IMR-90 (cell line): ENCODE results near the gene ANGPT4. TPM values are rescaled to one million over a fixed set of nuclear protein-coding genes. Genes with fewer than 3 reads are reported as not detected.

Source experiments
- ATAC-seq: fragments of 200-7000 bp; cut with Tn5 transposase; 2 replicates; pipeline ENCODE4 v1.9.1; 2020; ENCODE audit warnings: low read depth, mild to moderate bottlenecking, moderate library complexity
- BruUV-seq: library from RNA; stranded (reverse); fragments of 400-500 nt; replicated peaks from 2 replicates; lab custom pipeline; 2021; lab: Mats Ljungman, UMichigan
- CTCF ChIA-PET: fragments of 300-600 bp; formaldehyde crosslinking; extraction: SDS; loops from one replicate; lab custom pipeline; 2021; ENCODE audit warnings: antibody characterized with exemption; lab: Yijun Ruan, JAX
- POLR2A ChIA-PET: fragments of 300-600 bp; sonication (Branson Sonifier 250); formaldehyde crosslinking; loops from one replicate; lab custom pipeline; 2022; ENCODE audit warnings: antibody characterized with exemption; ENCODE audit not compliant: unreplicated experiment; lab: Charles Lee
- DNase-seq: peaks from one replicate; pipeline ENCODE4 v3.0.0; 2013
- H2AFZ ChIP-seq: replicated peaks from 2 replicates; pipeline ENCODE3; 2013; ENCODE audit warnings: low read length, mild to moderate bottlenecking; ENCODE audit not compliant: poor library complexity
- H2AK5ac ChIP-seq: 2 replicates; pipeline ENCODE4 v1.6.1; 2013; ENCODE audit warnings: low read depth, low read length, inconsistent platforms
- H2AK9ac ChIP-seq: replicated peaks from 2 replicates; pipeline ENCODE3; 2013; ENCODE audit warnings: mild to moderate bottlenecking, low read depth, low read length, moderate library complexity; ENCODE audit not compliant: poor library complexity
- H2BK120ac ChIP-seq: 2 replicates; pipeline ENCODE4 v1.6.1; 2013; ENCODE audit warnings: low read depth, low read length, inconsistent platforms
- H2BK15ac ChIP-seq: 3 replicates; pipeline ENCODE4 v1.6.1; 2013; ENCODE audit warnings: low read depth, low read length, inconsistent platforms
- H2BK20ac ChIP-seq: 2 replicates; pipeline ENCODE4 v1.6.1; 2013; ENCODE audit warnings: low read depth, mild to moderate bottlenecking, inconsistent platforms, low read length, moderate library complexity
- H2BK5ac ChIP-seq: 2 replicates; pipeline ENCODE4 v1.6.1; 2013; ENCODE audit warnings: mild to moderate bottlenecking, low read depth, low read length, inconsistent platforms; ENCODE audit not compliant: poor library complexity, severe bottlenecking
- H3K14ac ChIP-seq: replicated peaks from 2 replicates; pipeline ENCODE4 v1.6.1; 2013; ENCODE audit warnings: low read depth, low read length, inconsistent platforms
- H3K18ac ChIP-seq: 2 replicates; pipeline ENCODE4 v1.6.1; 2013; ENCODE audit warnings: low read depth, low read length, control low read depth
- H3K23ac ChIP-seq: 2 replicates; pipeline ENCODE4 v1.6.1; 2013; ENCODE audit warnings: low read depth, low read length, inconsistent platforms
- H3K27ac ChIP-seq: 2 replicates; pipeline ENCODE4 v1.5.1; 2013; ENCODE audit warnings: mild to moderate bottlenecking, control low read depth, low read length; ENCODE audit not compliant: insufficient read depth
- H3K27me3 ChIP-seq: 2 replicates; pipeline ENCODE4 v1.6.1; 2013; ENCODE audit warnings: low read length; ENCODE audit not compliant: control insufficient read depth, insufficient read depth
- H3K36me3 ChIP-seq: 2 replicates; pipeline ENCODE4 v1.6.1; 2013; ENCODE audit warnings: low read length, mixed read lengths; ENCODE audit not compliant: control insufficient read depth, insufficient read depth
- H3K4ac ChIP-seq: 2 replicates; pipeline ENCODE4 v1.6.1; 2013; ENCODE audit warnings: low read depth, low read length, inconsistent platforms
- H3K4me1 ChIP-seq: 2 replicates; pipeline ENCODE4 v1.6.1; 2013; ENCODE audit warnings: low read length, mixed read lengths; ENCODE audit not compliant: control insufficient read depth, insufficient read depth
- H3K4me2 ChIP-seq: 2 replicates; pipeline ENCODE4 v1.6.1; 2013; ENCODE audit warnings: low read depth, mild to moderate bottlenecking, control low read depth, low read length, moderate library complexity
- H3K4me3 ChIP-seq: 2 replicates; pipeline ENCODE4 v1.5.1; 2013; ENCODE audit warnings: low read depth, mild to moderate bottlenecking, control low read depth, low read length, moderate library complexity; ENCODE audit not compliant: insufficient read depth
- H3K56ac ChIP-seq: 2 replicates; pipeline ENCODE4 v1.6.1; 2013; ENCODE audit warnings: low read length, inconsistent platforms; ENCODE audit not compliant: insufficient read depth; ENCODE audit errors: extremely low read depth
- H3K79me1 ChIP-seq, 2 experiments: 2 replicates each; pipeline ENCODE4 v1.6.1; 2013; ENCODE audit warnings: low read length in 2 of 2, inconsistent platforms in 1 of 2, low read depth in 1 of 2
- H3K9ac ChIP-seq: 2 replicates; pipeline ENCODE4 v1.6.1; 2013; ENCODE audit warnings: low read depth, low read length, control low read depth
- H3K9me1 ChIP-seq: 2 replicates; pipeline ENCODE4 v1.6.1; 2013; ENCODE audit warnings: low read length, inconsistent platforms; ENCODE audit not compliant: insufficient read depth
- H3K9me3 ChIP-seq: 2 replicates; pipeline ENCODE4 v1.6.1; 2013; ENCODE audit warnings: low read length; ENCODE audit not compliant: control insufficient read depth, insufficient read depth
- H4K20me1 ChIP-seq: 2 replicates; pipeline ENCODE4 v1.6.1; 2013; ENCODE audit warnings: low read length, inconsistent platforms; ENCODE audit not compliant: insufficient read depth
- H4K5ac ChIP-seq: 2 replicates; pipeline ENCODE4 v1.6.1; 2013; ENCODE audit warnings: mild to moderate bottlenecking, low read depth, low read length, control low read depth
- H4K8ac ChIP-seq, 2 experiments: 2 replicates each; pipeline ENCODE4 v1.6.1; 2013; ENCODE audit warnings: low read depth in 2 of 2, low read length in 2 of 2, control low read depth in 1 of 2, inconsistent platforms in 1 of 2
- H4K91ac ChIP-seq: 2 replicates; pipeline ENCODE4 v1.6.1; 2013; ENCODE audit warnings: low read depth, low read length, inconsistent platforms; ENCODE audit not compliant: insufficient read depth
- BHLHE40 ChIP-seq: fragments of 150-350 bp; IDR thresholded peaks from 2 replicates; pipeline ENCODE4 v1.6.1; 2016; ENCODE audit warnings: mild to moderate bottlenecking, low read depth, low read length
- CEBPB ChIP-seq: IDR thresholded peaks from 2 replicates; pipeline ENCODE4 v1.6.1; 2012; ENCODE audit warnings: low read depth, low read length, improper control_type of control experiment
- CHD1 ChIP-seq: IDR thresholded peaks from 2 replicates; pipeline ENCODE4 v1.6.1; 2012; ENCODE audit warnings: low read depth, low read length, improper control_type of control experiment
- FOS ChIP-seq: fragments of 150-350 bp; IDR thresholded peaks from 2 replicates; pipeline ENCODE4 v1.6.1; 2016; ENCODE audit warnings: low read depth, low read length
- MAZ ChIP-seq: IDR thresholded peaks from 2 replicates; pipeline ENCODE4 v1.6.1; 2012; ENCODE audit warnings: low read depth, mild to moderate bottlenecking, low read length, improper control_type of control experiment, moderate library complexity, borderline replicate concordance
- MXI1 ChIP-seq: IDR thresholded peaks from 2 replicates; pipeline ENCODE4 v1.6.1; 2012; ENCODE audit warnings: low read depth, mild to moderate bottlenecking, low read length, moderate library complexity, borderline replicate concordance
- NFE2L2 ChIP-seq: fragments of 150-350 bp; IDR thresholded peaks from 2 replicates; pipeline ENCODE4 v1.6.1; 2016; ENCODE audit warnings: low read depth, mild to moderate bottlenecking, low read length
- RAD21 ChIP-seq: IDR thresholded peaks from 2 replicates; pipeline ENCODE4 v1.6.1; 2012; ENCODE audit warnings: low read length, improper control_type of control experiment
- RCOR1 ChIP-seq: IDR thresholded peaks from 2 replicates; pipeline ENCODE4 v1.6.1; 2012; ENCODE audit warnings: mild to moderate bottlenecking, low read length, improper control_type of control experiment; ENCODE audit not compliant: insufficient replicate concordance
- SMC3 ChIP-seq: fragments of 150-350 bp; IDR thresholded peaks from 2 replicates; pipeline ENCODE4 v1.6.1; 2016; ENCODE audit warnings: low read depth, mild to moderate bottlenecking, antibody characterized with exemption, low read length, moderate library complexity
- WGBS, 2 experiments: methylation state at CpG; one replicate each; pipeline versions ENCODE4 v1.1.5 to v1.1.7; 2013; ENCODE audit warnings: missing lambda C conversion rate in 2 of 2; ENCODE audit not compliant: insufficient read length in 1 of 2; ENCODE audit errors: extremely low coverage in 2 of 2; 5-methylcytosine and 5-hydroxymethylcytosine counted together
- dilution Hi-C: fragments of 300-500 bp; cut with HindIII; formaldehyde crosslinking; loops from one replicate; pipeline ENCODE4 v1.14.3; 2018; ENCODE audit warnings: low sequenced_read_pairs; ENCODE audit not compliant: unreplicated experiment
- in situ Hi-C: fragments of 300-500 bp; cut with MboI; formaldehyde crosslinking; loops from 3 replicates; pipeline ENCODE4 v1.14.3; 2019; ENCODE audit warnings: low sequenced_read_pairs, inconsistent platforms, mixed read lengths
- intact Hi-C: fragments of 100-400 bp; cut with micrococcal nuclease; formaldehyde crosslinking; loops from 2 replicates; pipeline ENCODE4 v1.10.0; 2022
- polyA plus RNA-seq, 3 experiments: library from polyadenylated mRNA; depleted of rRNA; stranded (reverse); fragments of >200 nt; gene quantifications; 2 replicates each; pipeline ENCODE4 v1.2.3, GENCODE V29; 2012; ENCODE audit warnings: low replicate concordance in 1 of 3
- total RNA-seq: library from RNA; depleted of rRNA; stranded (reverse); fragments of >200 nt; gene quantifications from 2 replicates; pipeline ENCODE4 v1.2.3, GENCODE V29; 2012
- TF ChIP-seq, protein P1 (sequence below): fragments of 150-350 bp; IDR thresholded peaks from 2 replicates; pipeline ENCODE4 v1.6.1; 2017; ENCODE audit warnings: mild to moderate bottlenecking, antibody characterized with exemption, low read length, low read depth
- TF ChIP-seq, protein P2 (sequence below): conservative IDR thresholded peaks from 2 replicates; pipeline ENCODE4 v1.5.1; 2012; ENCODE audit warnings: mild to moderate bottlenecking, low read depth, low read length, improper control_type of control experiment
- TF ChIP-seq, protein P3 (sequence below): fragments of 150-350 bp; IDR thresholded peaks from 2 replicates; pipeline ENCODE4 v1.6.1; 2016; ENCODE audit warnings: low read depth, mild to moderate bottlenecking, low read length, moderate library complexity, borderline replicate concordance

Gene ANGPT4
- total and polyA plus RNA-seq, 2 of the 4 experiments (the other 2 are of a cell fraction): not detected

DNA sequence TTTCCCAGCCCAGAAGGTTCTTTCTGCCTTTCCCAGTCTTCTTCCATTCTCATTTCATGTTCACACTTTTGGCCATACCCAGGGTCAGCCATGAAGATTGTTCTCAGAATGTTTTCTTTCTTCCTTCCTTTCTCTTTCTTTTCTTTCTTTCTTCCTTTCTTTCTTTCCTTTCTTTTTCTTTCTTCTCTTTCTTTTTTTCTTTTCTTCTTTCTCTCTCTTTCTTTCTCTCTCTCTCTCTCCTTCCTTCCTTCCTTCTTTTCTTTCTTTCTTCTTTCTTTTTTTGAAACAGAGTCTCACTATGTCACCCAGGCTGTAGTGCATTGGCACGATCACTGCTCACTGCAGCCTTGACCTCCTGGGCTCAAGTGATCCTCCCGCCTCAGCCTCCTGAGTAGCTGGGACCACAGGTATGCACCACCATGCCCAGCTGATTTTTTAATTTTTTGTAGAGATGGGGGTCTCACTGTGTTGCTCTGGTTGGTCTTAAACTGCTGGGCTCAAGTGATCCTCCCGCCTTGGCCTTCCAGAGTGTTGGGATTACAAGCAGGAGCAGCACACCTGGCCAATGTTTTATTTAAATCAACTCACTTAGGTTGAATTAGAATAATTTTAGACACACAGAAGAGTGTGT is 95.7 kb downstream of the ANGPT4 start:
- Histone ChIP-seq H3K18ac (no peak overlapping the region), H3K56ac (no peak overlapping the region), H3K27ac (no peak overlapping the region), H3K23ac (no peak overlapping the region), H3K9me1 (no peaks in the 10 kb centered on the region), H3K79me1 (no peaks in the 10 kb centered on the region), H4K5ac (no peak overlapping the region), H2BK15ac (no peak overlapping the region), H2AFZ (no peak overlapping the region), H3K4me3 (no peak overlapping the region), H3K36me3 (no peaks in the 10 kb centered on the region), H2BK5ac (no peak overlapping the region), H3K4ac (no peak overlapping the region), H4K20me1 (no peaks in the 10 kb centered on the region), H4K8ac (no peak overlapping the region), H3K9me3 (no peaks in the 10 kb centered on the region), H2BK20ac (no peak overlapping the region), H3K4me2 (no peak overlapping the region), H3K27me3 (no peaks in the 10 kb centered on the region; the same call in 1 of the 2 replicates), H3K4me1 (no peaks in the 10 kb centered on the region), H2AK9ac (no peak overlapping the region), H4K91ac (no peak overlapping the region), H3K14ac (no peak overlapping the region), H2AK5ac (no peak overlapping the region), H2BK120ac (no peak overlapping the region), H3K9ac (no peak overlapping the region)
- dilution Hi-C loops: no loop called here
- BruUV-seq: no TSS peak
- DNase-seq (no peak), ATAC-seq (no peak)
- ChIA-PET POLR2A (no interaction called here), CTCF (no interaction called here)
- intact Hi-C loops: no loop called here
- TF ChIP-seq BHLHE40: no peak
- TF ChIP-seq, protein P1, sequence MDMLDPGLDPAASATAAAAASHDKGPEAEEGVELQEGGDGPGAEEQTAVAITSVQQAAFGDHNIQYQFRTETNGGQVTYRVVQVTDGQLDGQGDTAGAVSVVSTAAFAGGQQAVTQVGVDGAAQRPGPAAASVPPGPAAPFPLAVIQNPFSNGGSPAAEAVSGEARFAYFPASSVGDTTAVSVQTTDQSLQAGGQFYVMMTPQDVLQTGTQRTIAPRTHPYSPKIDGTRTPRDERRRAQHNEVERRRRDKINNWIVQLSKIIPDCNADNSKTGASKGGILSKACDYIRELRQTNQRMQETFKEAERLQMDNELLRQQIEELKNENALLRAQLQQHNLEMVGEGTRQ: no peak
- TF ChIP-seq CEBPB: no peak
- no peak for TF ChIP-seq MAZ
- TF ChIP-seq, protein P2, sequence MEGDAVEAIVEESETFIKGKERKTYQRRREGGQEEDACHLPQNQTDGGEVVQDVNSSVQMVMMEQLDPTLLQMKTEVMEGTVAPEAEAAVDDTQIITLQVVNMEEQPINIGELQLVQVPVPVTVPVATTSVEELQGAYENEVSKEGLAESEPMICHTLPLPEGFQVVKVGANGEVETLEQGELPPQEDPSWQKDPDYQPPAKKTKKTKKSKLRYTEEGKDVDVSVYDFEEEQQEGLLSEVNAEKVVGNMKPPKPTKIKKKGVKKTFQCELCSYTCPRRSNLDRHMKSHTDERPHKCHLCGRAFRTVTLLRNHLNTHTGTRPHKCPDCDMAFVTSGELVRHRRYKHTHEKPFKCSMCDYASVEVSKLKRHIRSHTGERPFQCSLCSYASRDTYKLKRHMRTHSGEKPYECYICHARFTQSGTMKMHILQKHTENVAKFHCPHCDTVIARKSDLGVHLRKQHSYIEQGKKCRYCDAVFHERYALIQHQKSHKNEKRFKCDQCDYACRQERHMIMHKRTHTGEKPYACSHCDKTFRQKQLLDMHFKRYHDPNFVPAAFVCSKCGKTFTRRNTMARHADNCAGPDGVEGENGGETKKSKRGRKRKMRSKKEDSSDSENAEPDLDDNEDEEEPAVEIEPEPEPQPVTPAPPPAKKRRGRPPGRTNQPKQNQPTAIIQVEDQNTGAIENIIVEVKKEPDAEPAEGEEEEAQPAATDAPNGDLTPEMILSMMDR: no peak
- TF ChIP-seq CHD1: no peak
- no peak for TF ChIP-seq RCOR1
- TF ChIP-seq MXI1: no peak
- no peak for TF ChIP-seq FOS
- TF ChIP-seq, protein P3, sequence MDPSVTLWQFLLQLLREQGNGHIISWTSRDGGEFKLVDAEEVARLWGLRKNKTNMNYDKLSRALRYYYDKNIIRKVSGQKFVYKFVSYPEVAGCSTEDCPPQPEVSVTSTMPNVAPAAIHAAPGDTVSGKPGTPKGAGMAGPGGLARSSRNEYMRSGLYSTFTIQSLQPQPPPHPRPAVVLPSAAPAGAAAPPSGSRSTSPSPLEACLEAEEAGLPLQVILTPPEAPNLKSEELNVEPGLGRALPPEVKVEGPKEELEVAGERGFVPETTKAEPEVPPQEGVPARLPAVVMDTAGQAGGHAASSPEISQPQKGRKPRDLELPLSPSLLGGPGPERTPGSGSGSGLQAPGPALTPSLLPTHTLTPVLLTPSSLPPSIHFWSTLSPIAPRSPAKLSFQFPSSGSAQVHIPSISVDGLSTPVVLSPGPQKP: no peak
- no peak for TF ChIP-seq NFE2L2
- no peak for TF ChIP-seq RAD21
- no peak for TF ChIP-seq SMC3
- in situ Hi-C loops: loop anchor here (10.0 kb wide), 1 partner anchor 294 kb away; the partner anchor contains the start of gene PSMF1
- WGBS, 2 experiments: no CpG with 5 or more reads among the region's 3 CpGs
